MM.1S (cell line): ENCODE data around the gene USP25.

Experiments
- CTCF ChIP-seq: fragments of 300-600 bp; sonication (generic); IDR thresholded peaks from 2 replicates; pipeline ENCODE4 v1.5.1; 2016; ENCODE audit warnings: antibody characterized with exemption, low read length, mixed read lengths
- EZH2 ChIP-seq: fragments of 300-600 bp; sonication (generic); optimal IDR thresholded peaks from 2 replicates; pipeline ENCODE3; 2017; ENCODE audit warnings: low read depth, mild to moderate bottlenecking, antibody characterized with exemption, low read length, mixed read lengths

GRCh38 chr21:15768853-15769252, 39.1 kb downstream of the USP25 start:
- TF ChIP-seq CTCF (no peak), EZH2 (no peak)
